Measurements from ENCODE around the gene DEPDC1B.

DEPDC1B gene

GRCh38 chr5:60677850-60678664 is 21.9 kb downstream of the DEPDC1B start:
- Histone ChIP-seq H3K4me3 (ENCODE audit: low read length, poor library complexity, severe bottlenecking) (no peak overlapping the region), H3K9me2 (replicated peaks; ENCODE audit: low read depth, low read length) (no peaks in the 10 kb centered on the region), H3K27me3 (ENCODE audit: insufficient read depth, low read length, poor library complexity, severe bottlenecking) (no peaks in the 10 kb centered on the region), H4K20me1 (ENCODE audit: insufficient read depth, low read length, poor library complexity, severe bottlenecking) (peaks cover 15% of the 10 kb centered on the region), H3K4me1 (ENCODE audit: insufficient read depth, low read length, poor library complexity, severe bottlenecking) (peaks cover 5% of the 10 kb centered on the region), H3K9ac (ENCODE audit: low read depth, low read length, poor library complexity, severe bottlenecking) (no peak overlapping the region), H3F3A (ENCODE audit: low read depth) (no peaks in the 10 kb centered on the region), H3K79me2 (ENCODE audit: insufficient read depth, low read length) (peaks cover 93% of the 10 kb centered on the region), H3K4me2 (ENCODE audit: low read depth, low read length, poor library complexity, severe bottlenecking) (no peak overlapping the region), H2AFZ (ENCODE audit: low read length) (no peak overlapping the region), H3K36me3 (ENCODE audit: insufficient read depth, low read length) (peaks cover 4% of the 10 kb centered on the region; the same call in 1 of the 2 replicates), H3K9me3 (ENCODE audit: insufficient read depth, low read depth, low read length) (no peaks in the 10 kb centered on the region)
- TF ChIP-seq, protein P1, sequence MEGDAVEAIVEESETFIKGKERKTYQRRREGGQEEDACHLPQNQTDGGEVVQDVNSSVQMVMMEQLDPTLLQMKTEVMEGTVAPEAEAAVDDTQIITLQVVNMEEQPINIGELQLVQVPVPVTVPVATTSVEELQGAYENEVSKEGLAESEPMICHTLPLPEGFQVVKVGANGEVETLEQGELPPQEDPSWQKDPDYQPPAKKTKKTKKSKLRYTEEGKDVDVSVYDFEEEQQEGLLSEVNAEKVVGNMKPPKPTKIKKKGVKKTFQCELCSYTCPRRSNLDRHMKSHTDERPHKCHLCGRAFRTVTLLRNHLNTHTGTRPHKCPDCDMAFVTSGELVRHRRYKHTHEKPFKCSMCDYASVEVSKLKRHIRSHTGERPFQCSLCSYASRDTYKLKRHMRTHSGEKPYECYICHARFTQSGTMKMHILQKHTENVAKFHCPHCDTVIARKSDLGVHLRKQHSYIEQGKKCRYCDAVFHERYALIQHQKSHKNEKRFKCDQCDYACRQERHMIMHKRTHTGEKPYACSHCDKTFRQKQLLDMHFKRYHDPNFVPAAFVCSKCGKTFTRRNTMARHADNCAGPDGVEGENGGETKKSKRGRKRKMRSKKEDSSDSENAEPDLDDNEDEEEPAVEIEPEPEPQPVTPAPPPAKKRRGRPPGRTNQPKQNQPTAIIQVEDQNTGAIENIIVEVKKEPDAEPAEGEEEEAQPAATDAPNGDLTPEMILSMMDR (conservative IDR thresholded peaks at IDR 0.05; ENCODE audit: low read length) = peak; percentile 80
- TF ChIP-seq EZH2phosphoT487 (IDR thresholded peaks at IDR 0.05; ENCODE audit: borderline replicate concordance) = no peak

DNA sequence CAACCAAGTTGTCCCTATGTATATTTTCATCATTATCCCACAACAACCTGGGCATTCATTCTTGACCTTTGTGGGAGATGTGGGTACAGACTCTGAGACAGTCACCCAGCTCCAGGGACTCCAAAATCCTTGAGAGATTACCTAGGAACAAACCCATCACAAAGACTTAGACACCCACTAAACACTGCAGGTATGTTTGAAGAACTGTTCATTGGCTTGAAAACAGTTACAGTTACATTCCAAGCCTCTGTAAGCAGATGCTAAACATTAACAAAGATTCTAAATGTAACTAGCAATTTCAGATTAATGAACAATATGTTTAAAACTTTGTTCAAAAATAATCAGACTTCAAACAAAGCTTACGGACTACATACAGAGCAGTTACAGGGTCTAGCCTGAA is 24.7 kb downstream of the DEPDC1B start:
- H3K79me2 ChIP-seq (ENCODE audit: insufficient read depth, low read length) = peaks cover 95% of the 10 kb centered on the region
- H3K4me3 ChIP-seq (ENCODE audit: low read length, poor library complexity, severe bottlenecking) = no peak overlapping the region
- no peaks in the 10 kb centered on the region for H3K27me3 ChIP-seq (ENCODE audit: insufficient read depth, low read length, poor library complexity, severe bottlenecking)
- no peaks in the 10 kb centered on the region for H3F3A ChIP-seq (ENCODE audit: low read depth)
- no peak overlapping the region for H2AFZ ChIP-seq (ENCODE audit: low read length)
- H3K9me3 ChIP-seq (ENCODE audit: insufficient read depth, low read depth, low read length) = no peaks in the 10 kb centered on the region
- peaks cover 16% of the 10 kb centered on the region for H4K20me1 ChIP-seq (ENCODE audit: insufficient read depth, low read length, poor library complexity, severe bottlenecking)
- peaks cover 5% of the 10 kb centered on the region for H3K4me1 ChIP-seq (ENCODE audit: insufficient read depth, low read length, poor library complexity, severe bottlenecking)
- no peaks in the 10 kb centered on the region; the same call in 1 of the 2 replicates for H3K36me3 ChIP-seq (ENCODE audit: insufficient read depth, low read length)
- no peaks in the 10 kb centered on the region for H3K9me2 ChIP-seq (replicated peaks; ENCODE audit: low read depth, low read length)
- TF ChIP-seq, protein P1 (conservative IDR thresholded peaks at IDR 0.05; ENCODE audit: low read length) = no peak
- no peak for TF ChIP-seq EZH2phosphoT487 (IDR thresholded peaks at IDR 0.05; ENCODE audit: borderline replicate concordance)
- H3K9ac ChIP-seq (ENCODE audit: low read depth, low read length, poor library complexity, severe bottlenecking) = no peak overlapping the region
- H3K4me2 ChIP-seq (ENCODE audit: low read depth, low read length, poor library complexity, severe bottlenecking) = no peak overlapping the region

GRCh38 chr5:60674251-60675069 is 25.5 kb downstream of the DEPDC1B start:
- peaks cover 16% of the 10 kb centered on the region for H4K20me1 ChIP-seq (ENCODE audit: insufficient read depth, low read length, poor library complexity, severe bottlenecking)
- H3K9ac ChIP-seq (ENCODE audit: low read depth, low read length, poor library complexity, severe bottlenecking) = no peak overlapping the region
- peaks cover 94% of the 10 kb centered on the region for H3K79me2 ChIP-seq (ENCODE audit: insufficient read depth, low read length)
- H3K4me3 ChIP-seq (ENCODE audit: low read length, poor library complexity, severe bottlenecking) = no peak overlapping the region
- H3K27me3 ChIP-seq (ENCODE audit: insufficient read depth, low read length, poor library complexity, severe bottlenecking) = no peaks in the 10 kb centered on the region
- TF ChIP-seq, protein P1 (conservative IDR thresholded peaks at IDR 0.05; ENCODE audit: low read length) = no peak
- H3K4me1 ChIP-seq (ENCODE audit: insufficient read depth, low read length, poor library complexity, severe bottlenecking) = peaks cover 5% of the 10 kb centered on the region
- no peaks in the 10 kb centered on the region for H3K9me3 ChIP-seq (ENCODE audit: insufficient read depth, low read depth, low read length)
- H3K4me2 ChIP-seq (ENCODE audit: low read depth, low read length, poor library complexity, severe bottlenecking) = no peak overlapping the region
- no peaks in the 10 kb centered on the region; the same call in 1 of the 2 replicates for H3K36me3 ChIP-seq (ENCODE audit: insufficient read depth, low read length)
- H3F3A ChIP-seq (ENCODE audit: low read depth) = 0 out of 2 replicates have a peak, but pooled peaks cover under 1% of the 10 kb centered on the region
- H3K9me2 ChIP-seq (replicated peaks; ENCODE audit: low read depth, low read length) = no peaks in the 10 kb centered on the region
- no peak overlapping the region for H2AFZ ChIP-seq (ENCODE audit: low read length)

Data from Loucy (cell line).